M059J (cell line): ENCODE results near the gene ZBTB46. TPM values are rescaled to one million over a fixed set of nuclear protein-coding genes. Genes with fewer than 3 reads are reported as not detected.
"Not testable (repeated sequence)": the region's sequence is repeated elsewhere in the genome, so short reads cannot be mapped to it uniquely, and the experiment has no call there.

Source experiments
- DNase-seq: peaks from one replicate; pipeline ENCODE4 v3.0.0-alpha.2; 2012; ENCODE audit warnings: low read depth
- total RNA-seq: library from RNA; depleted of rRNA; stranded (reverse); fragments of >200 nt; shearing (Covaris generic); gene quantifications from 2 replicates; pipeline ENCODE4 v1.2.3, GENCODE V29; 2014

The ZBTB46 gene
- total RNA-seq, 1 experiment from 2014 or later, result 3.1 TPM

- no peak for DNase-seq
Observed at GRCh38 chr20:63789836-63790571, 41.1 kb downstream of the ZBTB46 start.

DNA sequence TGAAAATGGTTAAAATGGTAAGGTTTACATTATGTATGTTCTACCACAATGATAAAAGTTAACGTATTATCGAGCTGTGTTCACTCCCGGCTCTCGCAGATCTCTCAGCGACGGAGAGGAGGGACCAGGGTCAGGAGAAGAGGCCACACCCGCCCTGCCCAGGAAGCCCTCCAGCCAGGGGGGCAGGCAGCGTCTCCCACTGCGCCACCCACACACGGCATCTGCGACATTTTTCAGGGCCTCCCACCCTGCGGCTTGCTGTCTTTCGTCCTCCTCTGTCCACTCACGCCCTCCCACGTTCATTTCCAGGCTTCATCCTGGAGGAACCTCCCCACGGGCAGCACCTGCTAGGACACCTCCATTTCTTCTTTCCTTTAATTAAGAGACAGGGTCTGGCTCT, 43.3 kb downstream of the ZBTB46 start:
- DNase-seq, result no peak

DNA sequence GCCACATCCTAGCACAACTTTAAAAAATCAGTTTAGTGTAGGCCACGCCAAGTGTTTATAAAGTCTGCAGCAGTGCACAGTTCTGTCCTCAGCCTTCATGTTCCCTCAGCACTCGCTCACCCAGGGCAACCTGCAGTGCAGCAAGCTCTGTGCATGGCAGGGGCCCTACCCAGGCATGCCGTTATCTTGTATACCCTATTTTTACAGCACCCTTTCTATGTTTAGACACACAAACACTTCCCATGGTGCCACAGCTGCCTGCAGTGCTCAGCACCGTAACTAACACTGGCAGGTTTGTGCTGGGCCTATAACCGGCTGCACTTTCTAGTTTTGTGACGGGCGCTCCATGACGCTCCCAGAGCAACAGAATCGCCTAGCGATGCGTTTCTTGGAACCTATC, 43.8 kb downstream of the ZBTB46 start:
- DNase-seq, result no peak

DNA sequence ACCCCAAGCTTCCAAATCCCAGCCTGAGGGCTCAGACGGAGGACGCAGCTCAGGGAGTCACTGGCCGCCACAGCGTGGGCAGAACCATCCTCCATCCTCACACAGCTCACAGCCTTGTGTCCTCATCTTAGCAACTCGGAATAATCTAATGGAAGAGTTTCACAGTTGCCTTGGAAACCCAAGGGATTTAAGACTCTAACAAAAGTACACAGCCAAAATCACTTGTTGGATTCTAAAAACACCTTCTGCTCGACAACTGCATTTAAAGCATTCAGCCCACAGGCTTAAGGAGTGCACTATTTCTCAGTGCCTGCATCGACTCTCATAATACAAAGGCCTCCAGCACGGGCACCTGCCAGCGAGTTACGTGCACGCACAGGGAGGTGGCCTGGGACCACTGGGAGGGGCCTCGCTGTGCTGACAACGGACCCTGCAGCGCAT, 45.4 kb downstream of the ZBTB46 start:
- no peak for DNase-seq

DNA sequence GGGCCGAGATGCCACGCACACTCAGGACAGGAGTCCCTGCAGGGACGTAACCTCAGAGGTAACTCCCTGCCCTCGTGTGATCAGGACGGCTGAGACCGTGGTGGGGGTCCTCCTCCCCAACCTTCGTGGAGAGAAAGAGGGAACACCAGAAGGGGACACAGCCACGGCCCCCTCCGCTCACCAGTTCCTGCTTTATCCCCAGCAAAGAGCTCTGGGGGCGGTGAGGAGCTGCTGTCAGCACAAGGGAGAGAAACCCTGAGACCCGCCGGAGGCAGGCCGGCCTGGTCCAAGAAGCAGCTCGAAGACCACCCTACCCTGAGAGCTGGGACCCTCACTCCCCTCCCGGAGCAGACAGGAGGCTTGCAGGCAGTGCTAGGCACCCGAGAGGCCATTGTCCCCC, 47.1 kb downstream of the ZBTB46 start:
- no peak for DNase-seq

- no peak for DNase-seq
Observed at GRCh38 chr20:63782521-63782971, 48.5 kb downstream of the ZBTB46 start.

DNA sequence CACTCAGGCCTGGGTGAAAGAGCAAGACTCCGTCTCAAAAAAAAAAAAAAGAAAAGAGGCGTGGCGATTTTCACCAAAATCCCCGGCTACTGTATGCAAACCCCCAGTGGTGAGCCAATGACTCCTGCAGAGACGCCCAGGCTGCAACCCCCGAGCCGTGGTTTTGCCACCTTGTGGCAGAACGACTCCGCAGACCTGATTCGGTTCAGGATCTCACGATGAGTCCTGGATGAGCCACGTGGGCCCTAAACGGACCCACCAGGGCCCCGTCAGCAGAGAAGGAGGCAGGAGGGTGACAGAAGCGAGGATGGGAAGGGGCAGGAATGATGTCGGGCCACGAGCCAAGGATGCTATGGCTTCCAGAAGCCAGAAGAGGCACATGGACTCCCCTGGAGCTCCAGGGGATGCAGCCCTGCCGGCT, 49.0 kb downstream of the ZBTB46 start:
- DNase-seq, result no peak

DNA sequence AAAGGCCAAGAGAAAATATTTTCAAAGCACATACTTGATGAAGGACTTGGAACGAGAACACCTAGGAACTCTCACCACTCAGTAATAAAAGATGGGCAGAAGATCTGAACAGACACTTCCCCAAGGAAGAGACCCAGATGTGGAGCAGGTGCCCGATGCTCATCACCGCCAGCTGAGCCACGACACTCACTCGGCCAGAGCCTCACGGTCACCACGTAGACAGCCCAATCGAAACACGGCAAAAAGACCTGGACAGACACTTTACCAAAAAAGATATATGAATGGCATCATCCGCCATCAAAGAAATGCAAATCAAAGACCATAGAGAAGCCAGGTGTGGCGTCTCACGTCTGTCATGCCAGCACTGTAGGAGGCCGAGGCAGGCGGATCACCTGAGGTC, 49.9 kb downstream of the ZBTB46 start:
- no peak for DNase-seq

- no peak for DNase-seq
Observed at GRCh38 chr20:63778857-63779256, 52.2 kb downstream of the ZBTB46 start.

GRCh38 chr20:63778034-63778752, 52.9 kb downstream of the ZBTB46 start:
- peak; percentile 68 for DNase-seq

- DNase-seq, result no peak
Observed at GRCh38 chr20:63777614-63778013, 53.5 kb downstream of the ZBTB46 start.

GRCh38 chr20:63776875-63777274, 54.2 kb downstream of the ZBTB46 start:
- DNase-seq, result not testable (repeated sequence)

- DNase-seq, result no peak
Observed at GRCh38 chr20:63775096-63775978, 55.7 kb downstream of the ZBTB46 start.

- DNase-seq, result no peak
Observed at GRCh38 chr20:63774306-63774705, 56.8 kb downstream of the ZBTB46 start.

DNA sequence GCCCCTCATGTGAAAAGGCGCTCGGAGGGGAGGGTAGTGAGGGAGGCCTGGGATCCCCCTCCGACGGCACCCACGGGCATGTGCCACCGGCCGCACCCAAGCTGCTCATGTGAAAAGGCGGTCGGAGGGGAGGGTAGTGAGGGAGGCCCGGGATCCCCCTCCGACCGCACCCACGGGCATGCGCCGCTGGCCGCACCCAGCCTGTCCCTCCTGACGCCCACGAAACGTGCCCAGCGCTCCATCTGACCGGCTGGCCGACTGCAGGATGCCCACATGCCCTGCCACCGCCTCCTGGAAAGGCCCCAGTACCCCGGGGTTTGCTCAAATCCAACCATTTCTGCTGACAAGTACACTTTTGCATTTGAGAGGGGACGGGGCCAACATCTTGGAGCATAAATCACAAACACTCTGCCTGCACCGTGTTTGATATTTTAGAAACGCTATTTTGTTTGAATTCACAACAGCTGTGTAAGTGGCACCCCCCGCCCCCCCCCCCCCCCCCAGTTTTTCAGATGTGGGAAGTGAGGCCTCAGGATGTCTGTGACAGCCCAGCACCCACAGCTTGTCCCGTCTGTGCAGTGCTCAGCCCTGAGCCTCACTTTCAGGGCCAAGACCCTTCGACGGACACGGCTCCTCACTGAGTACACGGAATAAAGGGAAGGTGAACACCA, 57.4 kb downstream of the ZBTB46 start:
- no peak for DNase-seq

DNA sequence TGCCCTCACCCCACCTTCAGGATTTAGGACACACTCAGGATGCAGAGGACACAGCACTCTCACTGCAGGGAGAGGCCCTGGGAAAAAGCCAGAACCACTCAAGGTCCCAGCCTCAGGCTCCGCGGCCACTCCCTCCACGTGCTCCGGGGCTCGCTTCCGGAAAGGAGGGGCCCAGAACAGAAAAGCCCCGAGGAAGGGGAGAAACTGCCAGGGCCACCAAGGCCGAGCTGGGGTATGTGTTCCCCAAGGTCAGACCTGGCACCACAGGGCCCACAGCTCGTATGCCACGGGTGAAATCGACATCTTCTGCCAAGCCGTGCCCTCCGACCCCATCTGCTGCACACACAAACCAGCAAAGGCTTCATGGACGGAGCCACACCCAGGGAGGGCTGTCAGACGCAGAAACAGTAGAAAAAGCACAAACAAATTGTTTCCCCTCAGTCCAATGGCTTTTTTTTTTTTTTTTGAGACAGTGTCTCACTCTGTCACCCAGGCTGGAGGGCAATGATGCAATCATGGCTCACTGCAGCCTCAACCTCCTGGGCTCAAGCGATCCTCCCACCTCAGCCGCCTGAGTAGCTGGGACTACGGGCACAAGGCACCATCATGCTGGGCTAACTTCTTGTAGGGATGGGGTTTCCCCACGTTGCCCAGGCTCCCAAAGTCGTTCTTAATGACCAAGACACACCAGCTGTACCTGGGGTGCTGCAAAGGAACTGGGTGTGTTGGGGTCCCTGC, 58.1 kb downstream of the ZBTB46 start:
- peak; percentile 41 for DNase-seq

GRCh38 chr20:63771046-63771707, 59.9 kb downstream of the ZBTB46 start:
- DNase-seq, result no peak

- no peak for DNase-seq
Observed at GRCh38 chr20:63769891-63770474, 61.1 kb downstream of the ZBTB46 start.

GRCh38 chr20:63768591-63769515, 62.2 kb downstream of the ZBTB46 start:
- DNase-seq, result no peak
